OCI-LY1 (cell line): ENCODE data around the gene L3MBTL4.
"Not testable (repeated sequence)": the region's sequence is repeated elsewhere in the genome, so short reads cannot be mapped to it uniquely, and the experiment has no call there.

ENCODE experiments used
- H2AFZ ChIP-seq: fragments of 200-600 bp; sonication (generic), shearing (Covaris generic); 2 replicates; pipeline ENCODE4 v1.6.0; 2014; ENCODE audit warnings: antibody characterized with exemption, mild to moderate bottlenecking, low read length
- H3F3A ChIP-seq: fragments of 200-600 bp; sonication (generic), shearing (Covaris generic); 2 replicates; pipeline ENCODE4 v1.6.0; 2014; ENCODE audit warnings: mild to moderate bottlenecking, antibody characterized with exemption, low read length, moderate library complexity; ENCODE audit not compliant: insufficient read depth
- H3K27ac ChIP-seq: fragments of 200-600 bp; sonication (generic); 2 replicates; pipeline ENCODE4 v1.5.1; 2014; ENCODE audit warnings: low read length, mixed run types, mild to moderate bottlenecking, low read depth; ENCODE audit not compliant: poor library complexity, severe bottlenecking
- H3K27me3 ChIP-seq: fragments of 200-600 bp; sonication (generic); 2 replicates; pipeline ENCODE4 v1.6.0; 2014; ENCODE audit warnings: antibody characterized with exemption, mild to moderate bottlenecking, low read length, moderate library complexity; ENCODE audit not compliant: insufficient read depth
- H3K36me3 ChIP-seq: fragments of 200-600 bp; sonication (generic); 2 replicates; pipeline ENCODE4 v1.6.1; 2014; ENCODE audit warnings: mild to moderate bottlenecking, antibody characterized with exemption, low read length, moderate library complexity, mixed read lengths; ENCODE audit not compliant: insufficient read depth
- H3K4me1 ChIP-seq: fragments of 200-600 bp; sonication (generic); 2 replicates; pipeline ENCODE4 v1.5.1; 2014; ENCODE audit warnings: mild to moderate bottlenecking, low read length, moderate library complexity; ENCODE audit not compliant: insufficient read depth, severe bottlenecking
- H3K4me2 ChIP-seq: fragments of 200-600 bp; sonication (generic), shearing (Covaris generic); 2 replicates; pipeline ENCODE4 v1.6.1; 2014; ENCODE audit warnings: low read length
- H3K4me3 ChIP-seq: fragments of 200-600 bp; sonication (generic); 2 replicates; pipeline ENCODE4 v1.5.1; 2014; ENCODE audit warnings: low read length, low read depth, mild to moderate bottlenecking, mixed read lengths; ENCODE audit not compliant: poor library complexity, severe bottlenecking
- H3K79me2 ChIP-seq: fragments of 200-600 bp; shearing (Covaris generic); 2 replicates; pipeline ENCODE4 v1.6.1; 2016; ENCODE audit warnings: mixed run types, low read length, mixed read lengths; ENCODE audit not compliant: insufficient read depth
- H3K9ac ChIP-seq: fragments of 200-600 bp; sonication (generic), shearing (Covaris generic); 2 replicates; pipeline ENCODE4 v1.6.1; 2014; ENCODE audit warnings: mild to moderate bottlenecking, low read length, mixed read lengths
- H3K9me2 ChIP-seq: fragments of 200-600 bp; sonication (generic), shearing (Covaris generic); 2 replicates; pipeline ENCODE4 v1.6.1; 2014; ENCODE audit warnings: low read depth, mild to moderate bottlenecking, low read length, mixed read lengths
- H3K9me3 ChIP-seq: fragments of 200-600 bp; shearing (Covaris generic); 2 replicates; pipeline ENCODE4 v1.6.1; 2014; ENCODE audit warnings: low read length, mixed read lengths
- H4K20me1 ChIP-seq: fragments of 200-600 bp; sonication (generic), shearing (Covaris generic); 2 replicates; pipeline ENCODE4 v1.6.0; 2016; ENCODE audit warnings: mild to moderate bottlenecking, low read length; ENCODE audit not compliant: insufficient read depth
- EZH2 ChIP-seq: fragments of 200-600 bp; sonication (generic), shearing (Covaris generic); IDR thresholded peaks from 2 replicates; pipeline ENCODE4 v1.8.0; 2017; ENCODE audit warnings: borderline replicate concordance, mixed run types, mild to moderate bottlenecking, antibody characterized with exemption, low read length, moderate library complexity, mixed read lengths
- TF ChIP-seq, protein P1 (sequence below): fragments of 200-600 bp; sonication (generic), shearing (Covaris generic); IDR thresholded peaks from 2 replicates; pipeline ENCODE4 v1.5.1; 2017; ENCODE audit warnings: mild to moderate bottlenecking, antibody characterized with exemption, low read length, moderate library complexity, mixed read lengths

L3MBTL4 gene

DNA sequence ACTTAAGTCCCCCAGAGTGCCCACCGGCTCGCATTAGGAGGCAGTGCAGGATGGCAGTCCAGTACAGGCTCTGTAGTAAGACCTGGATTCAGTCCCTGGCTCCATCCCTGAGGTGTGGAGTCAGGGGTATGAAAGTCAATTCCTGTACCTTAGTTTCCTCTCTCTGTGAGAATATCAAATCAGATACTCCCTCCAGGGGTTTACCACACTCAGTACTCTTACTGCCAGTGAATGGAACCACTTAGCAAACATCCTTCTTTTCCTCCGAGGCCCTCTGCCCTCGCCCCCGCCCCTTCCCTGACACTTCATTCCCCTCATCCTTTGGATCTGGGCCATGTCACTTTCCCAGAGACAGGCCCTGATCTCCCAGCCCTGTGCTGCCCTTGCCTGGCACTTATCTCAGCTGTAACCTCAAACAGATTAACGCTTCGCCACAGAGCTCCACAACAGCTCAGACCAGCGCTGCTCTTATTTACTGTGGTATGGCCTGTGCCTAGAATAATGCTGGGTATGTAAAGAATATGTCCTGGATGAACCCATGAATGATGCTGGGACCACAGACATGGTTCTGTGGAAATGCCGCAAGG lies 360.4 kb downstream of the L3MBTL4 start:
- no peak for TF ChIP-seq EZH2
- TF ChIP-seq, protein P1, sequence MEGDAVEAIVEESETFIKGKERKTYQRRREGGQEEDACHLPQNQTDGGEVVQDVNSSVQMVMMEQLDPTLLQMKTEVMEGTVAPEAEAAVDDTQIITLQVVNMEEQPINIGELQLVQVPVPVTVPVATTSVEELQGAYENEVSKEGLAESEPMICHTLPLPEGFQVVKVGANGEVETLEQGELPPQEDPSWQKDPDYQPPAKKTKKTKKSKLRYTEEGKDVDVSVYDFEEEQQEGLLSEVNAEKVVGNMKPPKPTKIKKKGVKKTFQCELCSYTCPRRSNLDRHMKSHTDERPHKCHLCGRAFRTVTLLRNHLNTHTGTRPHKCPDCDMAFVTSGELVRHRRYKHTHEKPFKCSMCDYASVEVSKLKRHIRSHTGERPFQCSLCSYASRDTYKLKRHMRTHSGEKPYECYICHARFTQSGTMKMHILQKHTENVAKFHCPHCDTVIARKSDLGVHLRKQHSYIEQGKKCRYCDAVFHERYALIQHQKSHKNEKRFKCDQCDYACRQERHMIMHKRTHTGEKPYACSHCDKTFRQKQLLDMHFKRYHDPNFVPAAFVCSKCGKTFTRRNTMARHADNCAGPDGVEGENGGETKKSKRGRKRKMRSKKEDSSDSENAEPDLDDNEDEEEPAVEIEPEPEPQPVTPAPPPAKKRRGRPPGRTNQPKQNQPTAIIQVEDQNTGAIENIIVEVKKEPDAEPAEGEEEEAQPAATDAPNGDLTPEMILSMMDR, result no peak
- H3K4me2 ChIP-seq, result no peak overlapping the region

DNA sequence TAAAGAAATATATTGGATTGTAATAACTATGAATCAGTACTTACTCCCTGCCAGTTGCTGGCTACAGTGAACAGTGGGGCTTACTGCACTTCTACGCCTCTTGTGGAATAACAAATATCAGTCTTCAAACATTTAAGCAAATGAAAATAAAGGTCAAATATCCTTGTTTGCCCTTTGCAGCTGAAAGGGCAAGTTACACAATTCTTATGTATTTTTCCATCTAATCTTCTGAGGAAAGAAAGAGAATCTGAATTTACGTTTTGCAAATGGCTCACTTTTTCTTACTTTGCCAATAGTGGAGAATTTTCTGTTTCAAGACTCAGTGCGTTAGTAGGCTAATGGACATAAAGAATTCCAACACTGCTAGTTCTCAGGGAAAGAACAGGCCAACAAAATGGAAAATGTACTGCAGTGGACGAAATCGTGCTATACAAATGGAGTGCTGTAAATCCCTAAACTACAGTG lies 362.2 kb downstream of the L3MBTL4 start:
- TF ChIP-seq, protein P1, result no peak
- no peak for TF ChIP-seq EZH2
- no peaks in the 10 kb centered on the region for H3K9me2 ChIP-seq
- H3K4me3 ChIP-seq, result no peak overlapping the region
- no peak overlapping the region for H3K9ac ChIP-seq
- H3K36me3 ChIP-seq, result no peaks in the 10 kb centered on the region
- H3K79me2 ChIP-seq, result no peaks in the 10 kb centered on the region
- H3K27me3 ChIP-seq, result no peaks in the 10 kb centered on the region
- no peak overlapping the region for H2AFZ ChIP-seq
- H3K9me3 ChIP-seq, result no peaks in the 10 kb centered on the region
- no peaks in the 10 kb centered on the region for H4K20me1 ChIP-seq
- no peaks in the 10 kb centered on the region for H3K4me1 ChIP-seq
- H3F3A ChIP-seq, result no peaks in the 10 kb centered on the region
- H3K27ac ChIP-seq, result no peak overlapping the region
- no peak overlapping the region for H3K4me2 ChIP-seq

More for the DNA sequence above, 360.4 kb downstream of the L3MBTL4 start:
- Histone ChIP-seq H3K36me3 (no peaks in the 10 kb centered on the region), H3K27ac (no peak overlapping the region), H3K9me2 (no peaks in the 10 kb centered on the region), H3K9ac (no peak overlapping the region), H3F3A (no peaks in the 10 kb centered on the region), H3K79me2 (no peaks in the 10 kb centered on the region), H3K9me3 (no peaks in the 10 kb centered on the region), H3K27me3 (no peaks in the 10 kb centered on the region), H3K4me3 (no peak overlapping the region), H2AFZ (no peak overlapping the region), H4K20me1 (no peaks in the 10 kb centered on the region), H3K4me1 (no peaks in the 10 kb centered on the region)

DNA sequence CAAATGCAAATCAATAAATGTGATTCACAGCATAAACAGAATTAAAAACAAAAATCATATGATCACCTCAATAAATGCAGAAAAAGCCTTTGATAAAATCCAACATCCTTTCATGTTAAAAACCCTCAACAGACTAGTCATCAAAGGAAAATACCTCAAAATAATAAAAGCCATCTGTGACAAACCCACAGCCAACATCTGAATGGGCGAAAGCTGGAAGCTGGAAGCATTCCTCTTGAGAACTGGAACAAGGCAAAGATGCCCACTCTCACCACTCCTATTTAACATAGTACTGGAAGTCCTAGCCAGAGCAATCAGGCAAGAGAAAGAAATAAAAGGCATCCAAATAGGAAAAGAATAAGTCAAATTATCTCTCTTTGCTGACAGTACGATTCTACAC lies 367.1 kb downstream of the L3MBTL4 start:
- H3K9ac ChIP-seq, H2AFZ ChIP-seq, H3K4me1 ChIP-seq, H3K9me3 ChIP-seq, H3K79me2 ChIP-seq, H3F3A ChIP-seq, H4K20me1 ChIP-seq, H3K27me3 ChIP-seq, H3K4me3 ChIP-seq, H3K9me2 ChIP-seq, H3K27ac ChIP-seq, H3K36me3 ChIP-seq, H3K4me2 ChIP-seq: not testable (repeated sequence)

DNA sequence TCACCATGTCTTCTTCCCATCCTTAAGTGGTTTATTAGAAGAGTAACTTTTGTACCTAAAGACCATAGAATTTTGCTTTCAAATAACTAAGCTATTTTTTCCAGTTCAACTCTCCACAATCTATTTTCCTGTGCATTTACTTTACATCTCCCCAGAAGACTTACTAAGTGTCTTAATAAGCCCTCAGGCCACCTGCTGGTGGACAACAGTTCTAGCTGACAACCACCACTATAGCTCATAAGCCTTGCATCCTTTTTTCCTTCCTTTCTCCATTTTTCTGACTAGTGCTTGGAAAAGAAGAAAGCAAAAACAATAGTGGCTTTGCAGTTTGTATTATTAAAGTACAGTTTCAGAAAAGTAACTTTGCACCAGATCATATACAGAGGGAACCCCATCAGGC lies 369.9 kb downstream of the L3MBTL4 start:
- Histone ChIP-seq H3K27me3 (no peaks in the 10 kb centered on the region), H3K9ac (no peak overlapping the region), H3K9me2 (no peaks in the 10 kb centered on the region), H3K36me3 (no peaks in the 10 kb centered on the region), H2AFZ (no peak overlapping the region), H3K4me1 (no peaks in the 10 kb centered on the region), H3K79me2 (no peaks in the 10 kb centered on the region), H3F3A (no peaks in the 10 kb centered on the region), H3K4me2 (no peak overlapping the region), H4K20me1 (no peaks in the 10 kb centered on the region), H3K4me3 (no peak overlapping the region), H3K27ac (no peak overlapping the region), H3K9me3 (no peaks in the 10 kb centered on the region)
- TF ChIP-seq EZH2, result no peak
- TF ChIP-seq, protein P1, result peak; percentile 35; the same call in 1 of the 2 replicates
